ENCODE results near the gene LYRM2. TPM values are rescaled to one million over a fixed set of nuclear protein-coding genes. Genes with fewer than 3 reads are reported as not detected.

The LYRM2 gene
- total RNA-seq, 1 donor from 2014 or later = 27.5 TPM

DNA sequence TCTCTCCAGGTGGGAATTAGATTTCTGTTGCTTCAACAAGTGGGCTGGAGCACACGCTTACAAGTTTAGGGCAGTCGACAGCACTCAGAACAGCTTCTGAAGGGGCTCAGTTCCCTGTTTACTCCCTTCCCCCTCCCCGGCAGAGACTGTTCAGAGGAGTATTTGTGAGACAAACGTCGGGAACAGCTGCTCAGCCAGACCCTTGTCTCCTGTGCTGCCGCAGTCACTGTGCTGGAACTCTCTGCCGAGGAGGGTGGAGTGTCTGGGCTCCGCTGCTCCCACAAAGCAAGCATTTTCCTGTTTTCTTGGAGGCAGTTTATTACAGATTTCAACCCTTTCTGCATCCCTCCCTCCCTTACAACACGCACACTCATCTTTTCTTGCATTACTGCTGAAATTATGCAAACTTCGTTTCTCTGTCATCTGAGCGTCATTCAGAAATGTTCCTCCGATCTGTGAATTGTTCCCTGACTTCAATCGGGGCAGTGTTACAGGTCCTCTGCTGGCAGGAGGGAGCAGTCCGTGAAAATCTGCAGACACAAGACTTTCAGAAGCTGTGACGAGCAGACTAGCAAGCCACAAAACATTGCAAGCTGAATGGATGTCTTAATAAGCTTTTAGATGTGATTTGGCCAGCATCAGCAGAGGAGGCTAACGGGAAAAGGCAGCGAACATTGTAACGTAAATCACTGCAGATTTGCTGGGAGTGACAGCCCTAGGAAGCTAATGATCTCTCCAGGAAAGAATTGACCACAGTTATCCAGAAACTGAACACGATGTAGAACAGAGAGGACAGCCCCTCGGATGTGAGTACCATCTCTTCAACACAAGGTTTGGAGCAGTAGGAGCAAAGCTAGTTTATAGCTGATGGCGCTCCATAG is 76.2 kb downstream of the LYRM2 start:
- Mint-ChIP-seq H3K27ac (ENCODE audit: unreplicated experiment) (peak overlapping the region; percentile 64), H3K27me3 (ENCODE audit: low read depth) (no peaks in the 10 kb centered on the region), H3K36me3 (ENCODE audit: low read depth) (peaks cover 2% of the 10 kb centered on the region), H3K9me3 (ENCODE audit: low read depth) (peaks cover under 1% of the 10 kb centered on the region), H3K4me1 (ENCODE audit: low read depth) (peaks cover 65% of the 10 kb centered on the region), H3K4me3 (ENCODE audit: unreplicated experiment) (peak overlapping the region; percentile 60)
- TF ChIP-seq, protein P1, sequence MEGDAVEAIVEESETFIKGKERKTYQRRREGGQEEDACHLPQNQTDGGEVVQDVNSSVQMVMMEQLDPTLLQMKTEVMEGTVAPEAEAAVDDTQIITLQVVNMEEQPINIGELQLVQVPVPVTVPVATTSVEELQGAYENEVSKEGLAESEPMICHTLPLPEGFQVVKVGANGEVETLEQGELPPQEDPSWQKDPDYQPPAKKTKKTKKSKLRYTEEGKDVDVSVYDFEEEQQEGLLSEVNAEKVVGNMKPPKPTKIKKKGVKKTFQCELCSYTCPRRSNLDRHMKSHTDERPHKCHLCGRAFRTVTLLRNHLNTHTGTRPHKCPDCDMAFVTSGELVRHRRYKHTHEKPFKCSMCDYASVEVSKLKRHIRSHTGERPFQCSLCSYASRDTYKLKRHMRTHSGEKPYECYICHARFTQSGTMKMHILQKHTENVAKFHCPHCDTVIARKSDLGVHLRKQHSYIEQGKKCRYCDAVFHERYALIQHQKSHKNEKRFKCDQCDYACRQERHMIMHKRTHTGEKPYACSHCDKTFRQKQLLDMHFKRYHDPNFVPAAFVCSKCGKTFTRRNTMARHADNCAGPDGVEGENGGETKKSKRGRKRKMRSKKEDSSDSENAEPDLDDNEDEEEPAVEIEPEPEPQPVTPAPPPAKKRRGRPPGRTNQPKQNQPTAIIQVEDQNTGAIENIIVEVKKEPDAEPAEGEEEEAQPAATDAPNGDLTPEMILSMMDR (IDR thresholded peaks at IDR 0.05) = peak; percentile 21
- DNase-seq (ENCODE audit: low spot score) = no peak

DNA sequence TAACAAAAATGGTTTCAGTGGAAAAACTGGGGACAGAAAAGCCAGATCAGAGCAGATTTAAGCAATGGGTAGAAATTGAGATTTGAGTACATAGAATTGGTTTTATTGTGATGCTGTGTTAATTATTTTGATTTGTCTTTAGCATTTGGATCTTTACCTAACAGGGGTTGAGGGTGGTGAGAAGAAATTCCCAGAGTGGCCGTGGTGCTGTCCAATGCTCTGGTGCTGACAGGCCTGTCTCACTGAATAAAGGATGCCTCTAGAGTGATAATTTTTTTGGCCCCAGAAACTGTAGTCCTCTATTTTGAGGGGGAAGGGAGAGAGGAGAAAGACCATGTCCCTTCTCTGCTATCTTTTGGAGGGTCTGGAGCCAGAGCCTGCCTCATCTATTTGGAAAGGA is 79.1 kb downstream of the LYRM2 start:
- Mint-ChIP-seq H3K27me3 (ENCODE audit: low read depth) (no peaks in the 10 kb centered on the region), H3K27ac (ENCODE audit: unreplicated experiment) (no peak overlapping the region), H3K36me3 (ENCODE audit: low read depth) (peaks cover 7% of the 10 kb centered on the region), H3K4me3 (ENCODE audit: unreplicated experiment) (no peak overlapping the region), H3K4me1 (ENCODE audit: low read depth) (peaks cover 40% of the 10 kb centered on the region), H3K9me3 (ENCODE audit: low read depth) (peaks cover 8% of the 10 kb centered on the region)
- TF ChIP-seq, protein P1 (IDR thresholded peaks at IDR 0.05) = no peak
- DNase-seq (ENCODE audit: low spot score) = no peak

DNA sequence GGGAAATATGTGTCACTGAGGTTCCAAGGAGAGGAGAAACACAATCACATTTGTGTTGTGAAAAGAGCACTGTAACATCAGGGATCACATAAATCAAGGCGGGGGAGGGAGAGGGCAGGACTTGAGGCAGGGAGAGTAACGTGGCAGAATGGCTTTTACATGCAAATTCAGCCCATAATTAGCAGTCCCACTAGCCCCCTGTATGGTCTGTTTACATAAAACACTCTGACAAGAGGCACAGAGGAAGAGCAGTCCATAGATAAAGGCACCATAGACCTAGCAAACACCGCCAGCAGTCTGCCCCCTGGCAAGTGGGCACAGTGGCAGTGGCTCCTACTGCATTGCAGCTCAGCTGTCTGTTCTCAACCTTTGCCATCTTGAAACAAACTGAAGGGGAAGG is 82.7 kb downstream of the LYRM2 start:
- TF ChIP-seq, protein P1 (IDR thresholded peaks at IDR 0.05) = no peak
- H3K27me3 Mint-ChIP-seq (ENCODE audit: low read depth) = no peaks in the 10 kb centered on the region
- H3K9me3 Mint-ChIP-seq (ENCODE audit: low read depth) = peaks cover 8% of the 10 kb centered on the region
- no peak overlapping the region for H3K4me3 Mint-ChIP-seq (ENCODE audit: unreplicated experiment)
- H3K4me1 Mint-ChIP-seq (ENCODE audit: low read depth) = peaks cover 13% of the 10 kb centered on the region
- DNase-seq (ENCODE audit: low spot score) = no peak
- no peak overlapping the region for H3K27ac Mint-ChIP-seq (ENCODE audit: unreplicated experiment)
- H3K36me3 Mint-ChIP-seq (ENCODE audit: low read depth) = peaks cover 8% of the 10 kb centered on the region

DNA sequence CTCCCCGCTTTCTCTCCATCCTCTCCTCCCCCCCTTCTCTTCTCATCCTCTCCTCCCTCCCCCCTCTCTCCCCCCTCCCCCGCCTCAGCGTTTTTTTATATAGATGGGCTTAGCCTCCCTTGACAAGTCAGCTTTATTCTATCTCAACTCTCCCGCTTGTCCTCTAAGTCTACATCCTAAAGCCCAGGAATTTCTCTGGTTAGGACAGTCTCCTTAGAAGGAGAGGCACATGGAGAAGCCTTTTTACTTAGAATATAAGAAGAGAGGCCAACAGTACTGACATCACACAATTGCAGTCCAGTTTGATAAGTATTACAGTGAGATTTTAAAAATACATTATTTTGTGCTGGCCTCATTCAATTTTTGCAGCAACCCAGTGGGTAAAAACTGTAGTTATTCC is 83.5 kb downstream of the LYRM2 start:
- H3K36me3 Mint-ChIP-seq (ENCODE audit: low read depth) = peaks cover 8% of the 10 kb centered on the region
- peaks cover 8% of the 10 kb centered on the region for H3K9me3 Mint-ChIP-seq (ENCODE audit: low read depth)
- peaks cover 9% of the 10 kb centered on the region for H3K4me1 Mint-ChIP-seq (ENCODE audit: low read depth)
- no peak overlapping the region for H3K27ac Mint-ChIP-seq (ENCODE audit: unreplicated experiment)
- DNase-seq (ENCODE audit: low spot score) = no peak
- no peaks in the 10 kb centered on the region for H3K27me3 Mint-ChIP-seq (ENCODE audit: low read depth)
- H3K4me3 Mint-ChIP-seq (ENCODE audit: unreplicated experiment) = no peak overlapping the region
- TF ChIP-seq, protein P1 (IDR thresholded peaks at IDR 0.05) = no peak

DNA sequence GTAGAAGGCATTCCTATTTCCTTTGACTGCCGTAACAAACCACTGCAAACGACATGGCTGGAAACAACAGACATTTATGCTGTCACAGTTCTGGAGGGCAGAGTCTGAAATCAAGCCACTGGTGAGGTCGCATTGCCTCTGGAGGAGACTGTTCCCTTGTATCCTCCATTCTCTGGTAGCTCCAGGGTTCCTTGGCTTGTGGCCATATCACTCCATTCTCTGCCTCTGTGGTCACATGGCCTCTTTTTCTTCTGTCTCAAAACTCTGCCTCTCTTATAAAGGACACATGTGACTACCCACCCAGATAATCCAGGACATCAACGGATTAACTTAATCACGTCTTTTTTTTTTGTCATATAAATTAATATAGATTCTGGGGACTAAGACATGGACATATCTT is 84.4 kb downstream of the LYRM2 start:
- Mint-ChIP-seq H3K4me3 (ENCODE audit: unreplicated experiment) (no peak overlapping the region), H3K4me1 (ENCODE audit: low read depth) (peaks cover 9% of the 10 kb centered on the region), H3K36me3 (ENCODE audit: low read depth) (peaks cover 8% of the 10 kb centered on the region), H3K27ac (ENCODE audit: unreplicated experiment) (no peak overlapping the region), H3K27me3 (ENCODE audit: low read depth) (no peaks in the 10 kb centered on the region), H3K9me3 (ENCODE audit: low read depth) (peaks cover 8% of the 10 kb centered on the region)
- DNase-seq (ENCODE audit: low spot score) = no peak
- TF ChIP-seq, protein P1 (IDR thresholded peaks at IDR 0.05) = no peak

All from chondrocyte (in vitro differentiated cells).